Neural crest cell (in vitro differentiated cells): ENCODE results near the gene LRP8. TPM values are rescaled to one million over a fixed set of nuclear protein-coding genes. Genes with fewer than 3 reads are reported as not detected.

Experiments
- DNase-seq: peaks from one replicate; pipeline ENCODE4 v3.0.0; 2021; ENCODE audit warnings: low read depth, mixed read lengths, low spot score
- H3K27ac Mint-ChIP-seq: one replicate; pipeline ENCODE4 v1.8.0; 2021; ENCODE audit warnings: mild to moderate bottlenecking, mixed read lengths; ENCODE audit not compliant: unreplicated experiment
- H3K27me3 Mint-ChIP-seq: 2 replicates; pipeline ENCODE4 v1.8.0; 2021; ENCODE audit warnings: low read depth, mild to moderate bottlenecking, mixed read lengths
- H3K36me3 Mint-ChIP-seq: 2 replicates; pipeline ENCODE4 v1.8.0; 2021; ENCODE audit warnings: low read depth, mild to moderate bottlenecking, mixed read lengths
- H3K4me1 Mint-ChIP-seq: 2 replicates; pipeline ENCODE4 v1.8.0; 2021; ENCODE audit warnings: mixed read lengths
- H3K4me3 Mint-ChIP-seq: one replicate; pipeline ENCODE4 v1.8.0; 2021; ENCODE audit warnings: mild to moderate bottlenecking, mixed read lengths
- H3K9me3 Mint-ChIP-seq: 2 replicates; pipeline ENCODE4 v1.8.0; 2021; ENCODE audit warnings: mixed read lengths
- CTCF ChIP-seq: fragments of 200-600 bp; sonication (generic); conservative IDR thresholded peaks from 2 replicates; pipeline ENCODE4 v1.5.0; 2021; ENCODE audit warnings: antibody characterized with exemption, mild to moderate bottlenecking
- total RNA-seq: library from RNA; stranded (reverse); gene quantifications from 2 replicates; pipeline ENCODE4 v1.2.1, GENCODE V29; 2021

The LRP8 gene
- total RNA-seq, 1 donor from 2014 or later, result 49.7 TPM

GRCh38 chr1:53280496-53280895 lies 47.4 kb downstream of the LRP8 start:
- H3K27ac Mint-ChIP-seq, result no peak overlapping the region
- H3K9me3 Mint-ChIP-seq, result no peaks in the 10 kb centered on the region
- peaks cover 14% of the 10 kb centered on the region for H3K36me3 Mint-ChIP-seq
- DNase-seq, result no peak
- H3K4me1 Mint-ChIP-seq, result no peaks in the 10 kb centered on the region
- H3K4me3 Mint-ChIP-seq, result no peak overlapping the region
- TF ChIP-seq CTCF, result no peak
- no peaks in the 10 kb centered on the region for H3K27me3 Mint-ChIP-seq

GRCh38 chr1:53279296-53280200 lies 48.3 kb downstream of the LRP8 start:
- no peaks in the 10 kb centered on the region for H3K27me3 Mint-ChIP-seq
- peaks cover 10% of the 10 kb centered on the region for H3K36me3 Mint-ChIP-seq
- H3K4me3 Mint-ChIP-seq, result no peak overlapping the region
- no peak for DNase-seq
- no peak for TF ChIP-seq CTCF
- no peaks in the 10 kb centered on the region for H3K9me3 Mint-ChIP-seq
- H3K27ac Mint-ChIP-seq, result no peak overlapping the region
- H3K4me1 Mint-ChIP-seq, result no peaks in the 10 kb centered on the region

GRCh38 chr1:53278298-53278725 lies 49.6 kb downstream of the LRP8 start:
- no peak overlapping the region for H3K4me3 Mint-ChIP-seq
- H3K27ac Mint-ChIP-seq, result peak overlapping the region; percentile 57
- peak; percentile 71 for DNase-seq
- H3K4me1 Mint-ChIP-seq, result no peaks in the 10 kb centered on the region
- TF ChIP-seq CTCF, result peak; percentile 97
- H3K36me3 Mint-ChIP-seq, result peaks cover 6% of the 10 kb centered on the region
- H3K9me3 Mint-ChIP-seq, result no peaks in the 10 kb centered on the region
- H3K27me3 Mint-ChIP-seq, result no peaks in the 10 kb centered on the region

- no peak for DNase-seq
- Mint-ChIP-seq H3K27ac (no peak overlapping the region), H3K27me3 (no peaks in the 10 kb centered on the region), H3K4me3 (no peak overlapping the region), H3K9me3 (no peaks in the 10 kb centered on the region), H3K4me1 (no peaks in the 10 kb centered on the region), H3K36me3 (peaks cover 8% of the 10 kb centered on the region)
- TF ChIP-seq CTCF, result no peak
These were observed 50.5 kb downstream of the LRP8 start for GRCh38 chr1:53277326-53277725.

- Mint-ChIP-seq H3K27me3 (no peaks in the 10 kb centered on the region), H3K36me3 (peaks cover 8% of the 10 kb centered on the region)
These were observed 51.0 kb downstream of the LRP8 start for GRCh38 chr1:53276902-53277281.

More at GRCh38 chr1:53276902-53277281, 51.0 kb downstream of the LRP8 start:
- Mint-ChIP-seq H3K27ac (no peak overlapping the region), H3K4me3 (no peak overlapping the region), H3K9me3 (no peaks in the 10 kb centered on the region), H3K4me1 (no peaks in the 10 kb centered on the region)
- no peak for DNase-seq
- no peak for TF ChIP-seq CTCF
